VCaP (cell line): ENCODE data around the gene CABYR.

ENCODE experiments used
- H3K27ac ChIP-seq: fragments of 450-650 bp; 2 replicates; pipeline ENCODE4 v1.5.1; 2017
- TF ChIP-seq, protein P1 (sequence below): fragments of 450-650 bp; conservative IDR thresholded peaks from 2 replicates; pipeline ENCODE4 v1.5.1; 2017; ENCODE audit warnings: mild to moderate bottlenecking, moderate library complexity

CABYR gene

DNA sequence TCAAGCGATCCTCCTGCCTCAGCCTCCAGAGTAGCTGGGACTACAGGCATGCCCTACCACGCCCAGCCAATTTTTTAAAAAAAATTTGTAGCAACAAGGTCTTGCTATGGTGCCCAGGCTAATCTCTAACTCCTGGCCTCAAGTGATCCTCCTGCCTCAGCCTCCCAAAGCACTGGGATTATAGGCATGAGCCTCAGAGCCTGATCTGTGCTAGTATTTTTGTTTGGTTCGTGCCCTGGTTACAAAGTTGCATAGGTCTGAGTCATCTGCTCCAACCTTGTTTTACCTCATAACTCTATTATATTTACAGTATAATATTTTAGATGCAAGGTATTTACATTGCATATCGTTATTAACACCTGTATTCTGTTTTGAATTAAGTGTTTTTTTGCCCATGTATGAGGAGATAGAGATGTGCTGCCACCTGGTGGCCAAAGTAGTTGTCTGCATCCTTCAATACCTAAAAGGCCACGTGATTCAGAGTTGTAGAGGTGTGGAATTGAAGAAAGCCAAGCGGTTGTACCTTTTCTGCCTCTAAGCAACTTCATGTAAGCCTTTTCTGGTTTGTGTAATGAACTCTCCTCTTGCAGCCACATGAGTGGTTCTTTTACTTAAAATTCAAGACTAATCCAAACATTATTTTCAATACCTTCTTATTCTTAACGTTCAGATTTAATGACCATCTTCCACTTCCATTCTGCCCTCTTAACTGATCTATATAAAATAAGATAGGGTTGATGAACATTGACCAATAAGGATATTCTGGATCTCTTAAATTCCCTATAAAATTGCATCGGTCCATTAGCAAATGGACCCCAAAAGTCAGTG is 19.9 kb upstream of the CABYR start:
- TF ChIP-seq, protein P1, sequence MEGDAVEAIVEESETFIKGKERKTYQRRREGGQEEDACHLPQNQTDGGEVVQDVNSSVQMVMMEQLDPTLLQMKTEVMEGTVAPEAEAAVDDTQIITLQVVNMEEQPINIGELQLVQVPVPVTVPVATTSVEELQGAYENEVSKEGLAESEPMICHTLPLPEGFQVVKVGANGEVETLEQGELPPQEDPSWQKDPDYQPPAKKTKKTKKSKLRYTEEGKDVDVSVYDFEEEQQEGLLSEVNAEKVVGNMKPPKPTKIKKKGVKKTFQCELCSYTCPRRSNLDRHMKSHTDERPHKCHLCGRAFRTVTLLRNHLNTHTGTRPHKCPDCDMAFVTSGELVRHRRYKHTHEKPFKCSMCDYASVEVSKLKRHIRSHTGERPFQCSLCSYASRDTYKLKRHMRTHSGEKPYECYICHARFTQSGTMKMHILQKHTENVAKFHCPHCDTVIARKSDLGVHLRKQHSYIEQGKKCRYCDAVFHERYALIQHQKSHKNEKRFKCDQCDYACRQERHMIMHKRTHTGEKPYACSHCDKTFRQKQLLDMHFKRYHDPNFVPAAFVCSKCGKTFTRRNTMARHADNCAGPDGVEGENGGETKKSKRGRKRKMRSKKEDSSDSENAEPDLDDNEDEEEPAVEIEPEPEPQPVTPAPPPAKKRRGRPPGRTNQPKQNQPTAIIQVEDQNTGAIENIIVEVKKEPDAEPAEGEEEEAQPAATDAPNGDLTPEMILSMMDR: peak; percentile 89
- H3K27ac ChIP-seq: no peak overlapping the region

GRCh38 chr18:24120676-24121075 is 18.2 kb upstream of the CABYR start:
- no peak overlapping the region for H3K27ac ChIP-seq
- TF ChIP-seq, protein P1: no peak

DNA sequence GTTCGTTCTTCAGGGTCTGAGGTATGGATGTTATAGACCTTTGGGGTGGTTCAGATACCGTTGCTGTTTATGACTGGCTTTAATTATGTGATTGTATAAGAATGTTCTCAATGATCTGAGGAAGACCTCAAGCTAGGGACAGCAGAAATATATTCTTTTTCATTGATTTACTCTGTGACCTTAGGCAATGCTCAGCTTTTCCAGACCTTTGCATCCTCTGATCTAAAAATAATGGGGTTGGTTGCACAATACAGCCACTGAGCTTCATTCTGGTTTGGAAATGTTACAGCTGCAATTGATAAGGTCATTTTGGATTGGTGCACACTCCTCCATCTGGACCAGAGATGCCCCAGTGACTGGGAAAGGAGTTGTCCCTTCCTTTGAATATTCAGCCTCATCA is 17.2 kb upstream of the CABYR start:
- H3K27ac ChIP-seq: no peak overlapping the region
- TF ChIP-seq, protein P1: no peak

- no peak overlapping the region for H3K27ac ChIP-seq
- TF ChIP-seq, protein P1: no peak
These were observed 12.5 kb upstream of the CABYR start for GRCh38 chr18:24126155-24126961.

DNA sequence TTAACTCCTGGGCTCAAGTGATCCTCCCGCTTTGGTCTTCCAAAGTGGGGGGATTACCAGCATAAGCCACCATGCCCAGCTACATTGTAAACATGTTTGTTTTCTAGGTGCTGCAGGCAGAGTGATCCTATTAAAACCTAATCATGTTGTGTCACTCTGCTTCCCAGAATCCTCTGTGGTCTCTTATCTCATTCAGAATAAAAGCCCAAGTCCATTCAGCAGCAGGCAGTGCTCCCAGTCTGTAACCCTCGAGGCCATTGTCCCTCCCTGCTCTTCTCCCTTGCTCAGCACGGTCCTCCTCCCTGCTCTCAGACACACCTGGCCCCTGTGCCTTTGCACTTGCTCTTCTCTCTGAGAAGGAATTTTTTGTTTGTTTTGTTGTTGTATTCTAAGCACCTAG is 11.1 kb upstream of the CABYR start:
- H3K27ac ChIP-seq: no peak overlapping the region
- TF ChIP-seq, protein P1: no peak

- TF ChIP-seq, protein P1: no peak
- no peak overlapping the region for H3K27ac ChIP-seq
These were observed 10.2 kb upstream of the CABYR start for GRCh38 chr18:24128700-24129099.

- no peak overlapping the region for H3K27ac ChIP-seq
- TF ChIP-seq, protein P1: no peak
These were observed 8.4 kb upstream of the CABYR start for GRCh38 chr18:24130494-24130893.
